Astrocyte (in vitro differentiated cells and primary cell): ENCODE data around the gene PRSS33. TPM values are rescaled to one million over a fixed set of nuclear protein-coding genes. Genes with fewer than 3 reads are reported as not detected.

Experiments
- DNase-seq: peaks from one replicate; pipeline ENCODE4 v3.0.0-alpha.2; 2010; ENCODE audit warnings: low read depth
- FAIRE-seq: peaks from 2 replicates; lab custom pipeline; 2011; peaks lifted over from hg19 to GRCh38; lab: Jason Lieb, UNC
- H2AFZ ChIP-seq: 2 replicates; pipeline ENCODE4 v1.6.0; 2012; ENCODE audit warnings: low read depth, low read length, inconsistent platforms
- H3K27ac ChIP-seq: 2 replicates; pipeline ENCODE4 v1.5.1; 2011; ENCODE audit warnings: low read depth, low read length, inconsistent platforms
- H3K27me3 ChIP-seq: 2 replicates; pipeline ENCODE4 v1.6.0; 2011; ENCODE audit warnings: low read length, inconsistent platforms; ENCODE audit not compliant: insufficient read depth
- H3K36me3 ChIP-seq: 2 replicates; pipeline ENCODE4 v1.5.1; 2011; ENCODE audit warnings: low read length, inconsistent platforms; ENCODE audit not compliant: insufficient read depth
- H3K4me1 ChIP-seq: 2 replicates; pipeline ENCODE4 v1.5.1; 2011; ENCODE audit warnings: low read length, inconsistent platforms; ENCODE audit not compliant: insufficient read depth
- H3K4me2 ChIP-seq: 2 replicates; pipeline ENCODE4 v1.6.0; 2012; ENCODE audit warnings: low read length, inconsistent platforms
- H3K4me3 ChIP-seq: 2 replicates; pipeline ENCODE4 v1.5.1; 2011; ENCODE audit warnings: low read depth, mild to moderate bottlenecking, low read length, inconsistent platforms; ENCODE audit not compliant: insufficient read depth
- H3K79me2 ChIP-seq: 2 replicates; pipeline ENCODE4 v1.6.0; 2012; ENCODE audit warnings: mild to moderate bottlenecking, low read length, inconsistent platforms; ENCODE audit not compliant: insufficient read depth
- H3K9ac ChIP-seq: 2 replicates; pipeline ENCODE4 v1.6.0; 2012; ENCODE audit warnings: mild to moderate bottlenecking, low read length, inconsistent platforms
- H3K9me3 ChIP-seq: 2 replicates; pipeline ENCODE4 v1.5.1; 2012; ENCODE audit warnings: low read depth, mild to moderate bottlenecking, low read length, inconsistent platforms; ENCODE audit not compliant: insufficient read depth
- H4K20me1 ChIP-seq: 2 replicates; pipeline ENCODE4 v1.6.0; 2012; ENCODE audit warnings: low read length, inconsistent platforms; ENCODE audit not compliant: insufficient read depth
- H3K27ac Mint-ChIP-seq: one replicate; pipeline ENCODE4 v1.8.0; 2021; ENCODE audit warnings: mild to moderate bottlenecking, mixed read lengths; ENCODE audit not compliant: unreplicated experiment
- H3K27me3 Mint-ChIP-seq: one replicate; pipeline ENCODE4 v1.8.0; 2021; ENCODE audit warnings: low read depth, mixed read lengths; ENCODE audit not compliant: unreplicated experiment
- H3K36me3 Mint-ChIP-seq: one replicate; pipeline ENCODE4 v1.8.0; 2021; ENCODE audit warnings: low read depth, mixed read lengths; ENCODE audit not compliant: unreplicated experiment
- H3K4me1 Mint-ChIP-seq: one replicate; pipeline ENCODE4 v1.8.0; 2021; ENCODE audit warnings: low read depth, mixed read lengths; ENCODE audit not compliant: unreplicated experiment
- H3K4me3 Mint-ChIP-seq: one replicate; pipeline ENCODE4 v1.8.0; 2021; ENCODE audit warnings: mild to moderate bottlenecking, moderate library complexity, mixed read lengths; ENCODE audit not compliant: unreplicated experiment
- H3K9me3 Mint-ChIP-seq: one replicate; pipeline ENCODE4 v1.8.0; 2021; ENCODE audit warnings: mild to moderate bottlenecking, mixed read lengths; ENCODE audit not compliant: unreplicated experiment
- CTCF ChIP-seq: IDR thresholded peaks from 2 replicates; pipeline ENCODE4 v1.5.1; 2011; ENCODE audit warnings: low read depth, mild to moderate bottlenecking, inconsistent platforms, low read length, moderate library complexity; ENCODE audit not compliant: insufficient read depth
- EZH2 ChIP-seq: IDR thresholded peaks from 2 replicates; pipeline ENCODE4 v1.6.1; 2012; ENCODE audit warnings: mild to moderate bottlenecking, low read length, inconsistent platforms; ENCODE audit not compliant: insufficient read depth
- total RNA-seq: library from RNA; stranded (reverse); gene quantifications from 2 replicates; pipeline ENCODE4 v1.2.1, GENCODE V29; 2021

The PRSS33 gene
- total RNA-seq, 1 donor from 2014 or later: not detected

GRCh38 chr16:2827831-2828520 lies 40.6 kb upstream of the PRSS33 start:
- Mint-ChIP-seq H3K4me1 (peaks cover 7% of the 10 kb centered on the region), H3K9me3 (peaks cover 2% of the 10 kb centered on the region), H3K27ac (no peak overlapping the region), H3K36me3 (peaks cover 1% of the 10 kb centered on the region), H3K4me3 (no peak overlapping the region), H3K27me3 (peaks cover 8% of the 10 kb centered on the region)
- no peak for DNase-seq
- H3K27me3 ChIP-seq: peaks cover 3% of the 10 kb centered on the region
- H3K4me1 ChIP-seq: peaks cover 4% of the 10 kb centered on the region
- H3K27ac ChIP-seq: no peak overlapping the region
- FAIRE-seq: no peak
- H3K9me3 ChIP-seq: no peaks in the 10 kb centered on the region
- H2AFZ ChIP-seq: no peak overlapping the region
- no peak overlapping the region for H3K9ac ChIP-seq
- no peaks in the 10 kb centered on the region for H4K20me1 ChIP-seq
- H3K36me3 ChIP-seq: no peaks in the 10 kb centered on the region
- H3K4me3 ChIP-seq: no peak overlapping the region
- TF ChIP-seq EZH2 (no peak), CTCF (no peak)
- H3K79me2 ChIP-seq: no peaks in the 10 kb centered on the region
- H3K4me2 ChIP-seq: no peak overlapping the region

- no peak for DNase-seq
- H3K9me3 ChIP-seq: no peaks in the 10 kb centered on the region
- H3K36me3 ChIP-seq: no peaks in the 10 kb centered on the region
- no peak overlapping the region for H3K27ac ChIP-seq
- Mint-ChIP-seq H3K4me3 (no peak overlapping the region), H3K27ac (no peak overlapping the region), H3K36me3 (peaks cover 1% of the 10 kb centered on the region), H3K4me1 (peaks cover 7% of the 10 kb centered on the region), H3K27me3 (peaks cover 8% of the 10 kb centered on the region), H3K9me3 (peaks cover 2% of the 10 kb centered on the region)
- H3K4me3 ChIP-seq: no peak overlapping the region
- H3K27me3 ChIP-seq: no peaks in the 10 kb centered on the region
- H2AFZ ChIP-seq: no peak overlapping the region
- H3K79me2 ChIP-seq: no peaks in the 10 kb centered on the region
- no peak overlapping the region for H3K4me2 ChIP-seq
- H3K4me1 ChIP-seq: peaks cover 4% of the 10 kb centered on the region
- H4K20me1 ChIP-seq: no peaks in the 10 kb centered on the region
- TF ChIP-seq EZH2: no peak
- TF ChIP-seq CTCF: no peak
- H3K9ac ChIP-seq: no peak overlapping the region
- FAIRE-seq: no peak
Measured at GRCh38 chr16:2827374-2827791, 40.0 kb upstream of the PRSS33 start.

GRCh38 chr16:2826591-2827373 lies 39.4 kb upstream of the PRSS33 start:
- no peaks in the 10 kb centered on the region for H4K20me1 ChIP-seq
- no peak overlapping the region for H3K4me3 Mint-ChIP-seq
- H3K36me3 Mint-ChIP-seq: peaks cover 1% of the 10 kb centered on the region
- FAIRE-seq: no peak
- no peak for DNase-seq
- peaks cover 4% of the 10 kb centered on the region for H3K4me1 ChIP-seq
- peaks cover 2% of the 10 kb centered on the region for H3K27me3 ChIP-seq
- no peak overlapping the region for H2AFZ ChIP-seq
- no peak for TF ChIP-seq CTCF
- no peak for TF ChIP-seq EZH2
- H3K79me2 ChIP-seq: no peaks in the 10 kb centered on the region
- no peak overlapping the region for H3K4me2 ChIP-seq
- no peak overlapping the region for H3K27ac ChIP-seq
- H3K27me3 Mint-ChIP-seq: peaks cover 9% of the 10 kb centered on the region
- peaks cover 2% of the 10 kb centered on the region for H3K9me3 Mint-ChIP-seq
- H3K9ac ChIP-seq: no peak overlapping the region
- no peak overlapping the region for H3K27ac Mint-ChIP-seq
- no peaks in the 10 kb centered on the region for H3K36me3 ChIP-seq
- no peaks in the 10 kb centered on the region for H3K9me3 ChIP-seq
- peaks cover 7% of the 10 kb centered on the region for H3K4me1 Mint-ChIP-seq
- H3K4me3 ChIP-seq: no peak overlapping the region
